ENCODE data around the gene SLC22A15. TPM values are rescaled to one million over a fixed set of nuclear protein-coding genes. Genes with fewer than 3 reads are reported as not detected.

The SLC22A15 gene
- total RNA-seq, 1 experiment from 2014 or later: 2.2 TPM

- no peaks in the 10 kb centered on the region; the same call in 1 of the 2 replicates for H4K20me1 ChIP-seq (ENCODE audit: low read length)
- TF ChIP-seq EZH2phosphoT487 (IDR thresholded peaks at IDR 0.05; ENCODE audit: borderline replicate concordance, low read length) (no peak), EZH2 (IDR thresholded peaks at IDR 0.05; ENCODE audit: low read length, unreplicated experiment) (no peak), CTCF (conservative IDR thresholded peaks at IDR 0.05; ENCODE audit: low read depth, low read length) (no peak)
- H3F3A ChIP-seq (ENCODE audit: low read length, unreplicated experiment): no peaks in the 10 kb centered on the region
- ChIA-PET CTCF (interaction anchor here (0.6 kb wide), 1 partner anchor 1262 kb away, joined by 3 read pairs; no protein-coding TSS in a partner anchor), POLR2A (ENCODE audit: unreplicated experiment) (no interaction called here)
- no peak overlapping the region for H2AFZ ChIP-seq (ENCODE audit: low read length)
- no peaks in the 10 kb centered on the region for H3K9me2 ChIP-seq (replicated peaks; ENCODE audit: low read length)
- peaks cover 19% of the 10 kb centered on the region for H3K4me1 ChIP-seq (ENCODE audit: insufficient read depth, low read length)
- H3K9ac ChIP-seq (ENCODE audit: low read length): no peak overlapping the region
- H3K27me3 ChIP-seq (ENCODE audit: low read length): no peaks in the 10 kb centered on the region
- H3K9me3 ChIP-seq (ENCODE audit: low read length): no peaks in the 10 kb centered on the region
- intact Hi-C loops (cut with micrococcal nuclease): loop anchor here (5.0 kb wide), 1 partner anchor 155 kb away; no protein-coding TSS in a partner anchor
- H3K4me2 ChIP-seq (ENCODE audit: low read length): peak overlapping the region; percentile 83
- H3K79me2 ChIP-seq (ENCODE audit: low read length): peaks cover 33% of the 10 kb centered on the region
- BruUV-seq (replicated peaks): TSS peak; percentile 46
- ATAC-seq (no peak; the same call in 1 of the 2 replicates), DNase-seq (peak; percentile 56)
- H3K27ac ChIP-seq (ENCODE audit: low read length): no peak overlapping the region
- H3K36me3 ChIP-seq (ENCODE audit: low read depth, low read length): no peaks in the 10 kb centered on the region
- peak overlapping the region; percentile 75 for H3K4me3 ChIP-seq (ENCODE audit: low read length)
These were observed 1.4 kb downstream of the SLC22A15 start for GRCh38 chr1:115977499-115978258.

- peaks cover 19% of the 10 kb centered on the region for H3K4me1 ChIP-seq (ENCODE audit: insufficient read depth, low read length)
- H3K79me2 ChIP-seq (ENCODE audit: low read length): peaks cover 38% of the 10 kb centered on the region
- ATAC-seq (no peak), DNase-seq (no peak)
- CTCF ChIA-PET: no interaction called here
- TF ChIP-seq EZH2phosphoT487 (IDR thresholded peaks at IDR 0.05; ENCODE audit: borderline replicate concordance, low read length) (no peak), EZH2 (IDR thresholded peaks at IDR 0.05; ENCODE audit: low read length, unreplicated experiment) (no peak), CTCF (conservative IDR thresholded peaks at IDR 0.05; ENCODE audit: low read depth, low read length) (no peak)
- no peaks in the 10 kb centered on the region for H3F3A ChIP-seq (ENCODE audit: low read length, unreplicated experiment)
- H3K4me3 ChIP-seq (ENCODE audit: low read length): no peak overlapping the region
- intact Hi-C loops (cut with micrococcal nuclease): loop anchor here (5.0 kb wide), 1 partner anchor 154 kb away; no protein-coding TSS in a partner anchor
- no peaks in the 10 kb centered on the region for H3K36me3 ChIP-seq (ENCODE audit: low read depth, low read length)
- no TSS peak for BruUV-seq (replicated peaks)
- POLR2A ChIA-PET (ENCODE audit: unreplicated experiment): no interaction called here
- no peaks in the 10 kb centered on the region for H3K9me2 ChIP-seq (replicated peaks; ENCODE audit: low read length)
- no peak overlapping the region for H2AFZ ChIP-seq (ENCODE audit: low read length)
- no peaks in the 10 kb centered on the region; the same call in 1 of the 2 replicates for H4K20me1 ChIP-seq (ENCODE audit: low read length)
- H3K4me2 ChIP-seq (ENCODE audit: low read length): 0 out of 2 replicates have a peak overlapping the region, but pooled peaks have one; percentile 1
- no peaks in the 10 kb centered on the region for H3K27me3 ChIP-seq (ENCODE audit: low read length)
- no peak overlapping the region for H3K27ac ChIP-seq (ENCODE audit: low read length)
- no peaks in the 10 kb centered on the region for H3K9me3 ChIP-seq (ENCODE audit: low read length)
- no peak overlapping the region for H3K9ac ChIP-seq (ENCODE audit: low read length)
These were observed 2.1 kb downstream of the SLC22A15 start for GRCh38 chr1:115978292-115978941.

Measured in PC-3 (cell line).